Caco-2 (cell line): ENCODE measurements around the gene ACER3. TPM values are rescaled to one million over a fixed set of nuclear protein-coding genes. Genes with fewer than 3 reads are reported as not detected.
A peak's percentile ranks its signal among the peaks of the same experiment; 100 is the strongest.

Experiments used
- BruUV-seq: library from RNA; stranded (reverse); fragments of 400-500 nt; replicated peaks from 2 replicates; lab custom pipeline; 2021; lab: Mats Ljungman, UMichigan
- CTCF ChIA-PET: fragments of 300-600 bp; sonication (Branson Sonifier 250); formaldehyde crosslinking; loops from one replicate; lab custom pipeline; 2022; ENCODE audit warnings: antibody characterized with exemption; lab: Charles Lee
- POLR2A ChIA-PET: fragments of 300-600 bp; sonication (Branson Sonifier 250); formaldehyde crosslinking; loops from one replicate; lab custom pipeline; 2022; ENCODE audit warnings: antibody characterized with exemption; lab: Charles Lee
- DNase-seq, 2 experiments: peaks; one replicate each; pipeline versions ENCODE4 v3.0.0 to v3.0.0-alpha.2; 2020 to 2022
- H3K27me3 ChIP-seq: replicated peaks from 2 replicates; pipeline ENCODE4 v1.6.0; 2011; ENCODE audit warnings: low read length; ENCODE audit not compliant: control insufficient read depth, insufficient read depth
- H3K36me3 ChIP-seq: 2 replicates; pipeline ENCODE4 v1.5.1; 2011; ENCODE audit warnings: low read length; ENCODE audit not compliant: control insufficient read depth, insufficient read depth
- H3K4me1 ChIP-seq: fragments of 250-450 bp; sonication (Bioruptor Pico); 2 replicates; pipeline ENCODE4 v1.5.1; 2020; ENCODE audit warnings: mild to moderate bottlenecking
- H3K4me3 ChIP-seq: 2 replicates; pipeline ENCODE4 v1.5.1; 2011; ENCODE audit warnings: low read depth, mild to moderate bottlenecking, control low read depth, low read length
- H3K9me3 ChIP-seq: fragments of 250-450 bp; sonication (Bioruptor Pico); 2 replicates; pipeline ENCODE4 v1.5.1; 2020; ENCODE audit warnings: mild to moderate bottlenecking, moderate library complexity
- H3K27ac Mint-ChIP-seq: one replicate; pipeline ENCODE4 v1.8.0; 2022; ENCODE audit warnings: mixed read lengths; ENCODE audit not compliant: unreplicated experiment
- H3K27me3 Mint-ChIP-seq: one replicate; pipeline ENCODE4 v1.8.0; 2022; ENCODE audit warnings: mixed read lengths; ENCODE audit not compliant: insufficient read depth, unreplicated experiment
- H3K36me3 Mint-ChIP-seq: one replicate; pipeline ENCODE4 v1.8.0; 2022; ENCODE audit warnings: mild to moderate bottlenecking, mixed read lengths; ENCODE audit not compliant: insufficient read depth, unreplicated experiment
- H3K4me1 Mint-ChIP-seq: one replicate; pipeline ENCODE4 v1.8.0; 2022; ENCODE audit warnings: low read depth, mixed read lengths; ENCODE audit not compliant: unreplicated experiment
- H3K4me3 Mint-ChIP-seq: one replicate; pipeline ENCODE4 v1.8.0; 2022; ENCODE audit warnings: mild to moderate bottlenecking, moderate library complexity, mixed read lengths; ENCODE audit not compliant: unreplicated experiment
- H3K9me3 Mint-ChIP-seq: one replicate; pipeline ENCODE4 v1.8.0; 2022; ENCODE audit warnings: mixed read lengths; ENCODE audit not compliant: unreplicated experiment
- intact Hi-C: fragments of 100-400 bp; cut with micrococcal nuclease; formaldehyde crosslinking; loops from one replicate; pipeline ENCODE4 v1.10.0; 2022; ENCODE audit not compliant: unreplicated experiment
- total RNA-seq: library from RNA; stranded (reverse); gene quantifications from 2 replicates; pipeline ENCODE4 v1.2.3, GENCODE V29; 2022
- TF ChIP-seq, protein P1 (sequence below), 2 experiments: fragments of 200-600 bp in 1 of 2; IDR thresholded peaks; 1 replicate in 1 of 2; 2 replicates in 1 of 2; pipeline versions ENCODE4 v1.5.1 to v1.8.0; 2011 to 2022; ENCODE audit warnings: antibody characterized with exemption in 1 of 2, control low read depth in 1 of 2, inconsistent platforms in 1 of 2, low read depth in 1 of 2, low read length in 1 of 2, mild to moderate bottlenecking in 1 of 2, moderate library complexity in 1 of 2; ENCODE audit not compliant: insufficient read depth in 1 of 2, severe bottlenecking in 1 of 2, unreplicated experiment in 1 of 2

Gene ACER3
- total RNA-seq, 1 experiment from 2014 or later, result 37.5 TPM

DNA sequence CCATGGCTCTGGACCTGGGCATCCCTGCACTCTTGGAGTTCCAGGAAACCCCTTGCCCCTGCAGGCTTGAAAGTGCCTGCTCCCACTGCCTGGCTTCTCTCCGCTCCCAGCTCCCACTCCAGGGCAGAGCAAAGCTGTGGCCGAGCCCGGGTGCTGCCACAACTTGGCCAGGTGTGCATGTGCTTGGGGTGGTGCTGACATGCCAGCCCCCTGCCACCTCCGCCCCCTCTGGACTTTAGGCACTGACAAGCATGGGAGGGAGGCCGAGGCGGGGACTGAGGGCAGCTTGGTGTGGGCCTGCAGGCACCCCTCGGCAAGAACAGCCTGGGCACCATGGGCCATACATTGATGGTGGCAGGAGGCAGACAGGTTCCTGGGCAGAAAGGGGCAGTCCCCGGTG lies 117.1 kb downstream of the ACER3 start:
- H3K36me3 ChIP-seq, result peaks cover 1% of the 10 kb centered on the region
- POLR2A ChIA-PET, result interaction anchor here (0.6 kb wide), 1 partner anchor 26 kb away, joined by 5 read pairs; no protein-coding TSS in a partner anchor
- no TSS peak for BruUV-seq
- no peaks in the 10 kb centered on the region for H3K27me3 ChIP-seq
- no peaks in the 10 kb centered on the region for H3K27me3 Mint-ChIP-seq
- peaks cover 6% of the 10 kb centered on the region; the same call in 1 of the 2 replicates for H3K9me3 ChIP-seq
- TF ChIP-seq, protein P1, sequence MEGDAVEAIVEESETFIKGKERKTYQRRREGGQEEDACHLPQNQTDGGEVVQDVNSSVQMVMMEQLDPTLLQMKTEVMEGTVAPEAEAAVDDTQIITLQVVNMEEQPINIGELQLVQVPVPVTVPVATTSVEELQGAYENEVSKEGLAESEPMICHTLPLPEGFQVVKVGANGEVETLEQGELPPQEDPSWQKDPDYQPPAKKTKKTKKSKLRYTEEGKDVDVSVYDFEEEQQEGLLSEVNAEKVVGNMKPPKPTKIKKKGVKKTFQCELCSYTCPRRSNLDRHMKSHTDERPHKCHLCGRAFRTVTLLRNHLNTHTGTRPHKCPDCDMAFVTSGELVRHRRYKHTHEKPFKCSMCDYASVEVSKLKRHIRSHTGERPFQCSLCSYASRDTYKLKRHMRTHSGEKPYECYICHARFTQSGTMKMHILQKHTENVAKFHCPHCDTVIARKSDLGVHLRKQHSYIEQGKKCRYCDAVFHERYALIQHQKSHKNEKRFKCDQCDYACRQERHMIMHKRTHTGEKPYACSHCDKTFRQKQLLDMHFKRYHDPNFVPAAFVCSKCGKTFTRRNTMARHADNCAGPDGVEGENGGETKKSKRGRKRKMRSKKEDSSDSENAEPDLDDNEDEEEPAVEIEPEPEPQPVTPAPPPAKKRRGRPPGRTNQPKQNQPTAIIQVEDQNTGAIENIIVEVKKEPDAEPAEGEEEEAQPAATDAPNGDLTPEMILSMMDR (IDR thresholded peaks at IDR 0.05; ENCODE audit: insufficient read depth in 1 of 2, low read depth in 1 of 2, low read length in 1 of 2, severe bottlenecking in 1 of 2, unreplicated experiment in 1 of 2), result no peak
- H3K9me3 Mint-ChIP-seq, result no peaks in the 10 kb centered on the region
- H3K4me3 ChIP-seq, result no peak overlapping the region
- H3K4me1 Mint-ChIP-seq, result no peaks in the 10 kb centered on the region
- H3K27ac Mint-ChIP-seq, result peak overlapping the region; percentile 55
- CTCF ChIA-PET, result no interaction called here
- peaks cover 9% of the 10 kb centered on the region for H3K36me3 Mint-ChIP-seq
- no peak overlapping the region for H3K4me3 Mint-ChIP-seq
- intact Hi-C loops, result no loop called here
- no peak for DNase-seq
- no peaks in the 10 kb centered on the region for H3K4me1 ChIP-seq

DNA sequence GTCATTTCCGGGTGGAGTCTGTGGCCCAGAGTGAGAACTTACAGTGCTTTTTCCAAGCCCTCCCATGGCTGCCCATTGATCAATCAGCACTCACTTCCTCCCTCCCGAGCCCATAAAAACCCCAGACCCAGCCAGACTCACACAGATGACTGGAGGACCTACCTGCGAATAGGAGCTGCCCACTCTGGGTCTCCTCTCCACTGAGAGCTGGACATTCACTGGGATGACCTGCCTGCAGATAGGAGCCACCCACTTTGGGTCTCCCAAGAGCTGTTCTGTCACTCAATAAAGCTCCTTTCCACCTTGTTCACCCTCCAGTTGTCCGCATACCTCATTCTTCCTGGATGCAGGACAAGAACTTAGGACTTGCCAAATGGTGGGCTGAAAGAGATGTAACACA lies 117.5 kb downstream of the ACER3 start:
- Mint-ChIP-seq H3K9me3 (no peaks in the 10 kb centered on the region), H3K4me1 (no peaks in the 10 kb centered on the region), H3K27ac (peak overlapping the region; percentile 55), H3K27me3 (no peaks in the 10 kb centered on the region), H3K36me3 (peaks cover 9% of the 10 kb centered on the region), H3K4me3 (no peak overlapping the region)
- TF ChIP-seq, protein P1 (IDR thresholded peaks at IDR 0.05; ENCODE audit: insufficient read depth in 1 of 2, low read depth in 1 of 2, low read length in 1 of 2, severe bottlenecking in 1 of 2, unreplicated experiment in 1 of 2), result no peak
- ChIA-PET POLR2A (interaction anchor here (0.6 kb wide), 1 partner anchor 26 kb away, joined by 5 read pairs; no protein-coding TSS in a partner anchor), CTCF (no interaction called here)
- H3K4me3 ChIP-seq, result no peak overlapping the region
- no peaks in the 10 kb centered on the region for H3K4me1 ChIP-seq
- H3K36me3 ChIP-seq, result peaks cover 1% of the 10 kb centered on the region
- intact Hi-C loops, result no loop called here
- no peak for DNase-seq
- no peaks in the 10 kb centered on the region for H3K27me3 ChIP-seq
- BruUV-seq, result no TSS peak
- H3K9me3 ChIP-seq, result peaks cover 6% of the 10 kb centered on the region; the same call in 1 of the 2 replicates

DNA sequence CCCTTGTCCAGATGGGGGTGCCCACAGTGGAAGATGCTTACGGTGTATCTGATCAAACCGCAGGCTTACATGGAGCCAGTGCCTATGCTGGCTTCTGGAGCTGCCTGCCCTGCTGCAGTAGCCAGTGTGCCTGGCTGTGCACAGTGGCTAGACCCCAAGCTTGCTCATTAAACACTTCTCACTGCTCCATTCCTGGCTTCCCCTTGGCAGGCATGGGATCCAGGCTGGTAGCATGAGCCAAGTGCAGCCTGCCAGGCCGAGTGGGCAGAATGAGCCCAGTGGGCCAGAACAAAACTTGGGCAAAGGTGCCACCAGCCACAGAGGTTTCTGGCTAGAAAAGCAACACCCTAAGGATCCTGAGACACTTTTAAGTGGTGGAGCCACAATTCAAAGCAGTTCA lies 118.1 kb downstream of the ACER3 start:
- TF ChIP-seq, protein P1 (IDR thresholded peaks at IDR 0.05; ENCODE audit: insufficient read depth in 1 of 2, low read depth in 1 of 2, low read length in 1 of 2, severe bottlenecking in 1 of 2, unreplicated experiment in 1 of 2), result no peak
- H3K27ac Mint-ChIP-seq, result no peak overlapping the region
- H3K4me1 Mint-ChIP-seq, result no peaks in the 10 kb centered on the region
- no peaks in the 10 kb centered on the region for H3K4me1 ChIP-seq
- no peak overlapping the region for H3K4me3 ChIP-seq
- CTCF ChIA-PET, result no interaction called here
- intact Hi-C loops, result no loop called here
- POLR2A ChIA-PET, result no interaction called here
- no peak overlapping the region for H3K4me3 Mint-ChIP-seq
- BruUV-seq, result no TSS peak
- no peaks in the 10 kb centered on the region for H3K9me3 Mint-ChIP-seq
- H3K27me3 ChIP-seq, result no peaks in the 10 kb centered on the region
- H3K9me3 ChIP-seq, result peaks cover 6% of the 10 kb centered on the region; the same call in 1 of the 2 replicates
- peaks cover 9% of the 10 kb centered on the region for H3K36me3 Mint-ChIP-seq
- H3K36me3 ChIP-seq, result peaks cover 1% of the 10 kb centered on the region
- no peaks in the 10 kb centered on the region for H3K27me3 Mint-ChIP-seq
- no peak for DNase-seq
